ENCODE measurements around the gene C1QL1.
"Not testable (repeated sequence)": the region's sequence is repeated elsewhere in the genome, so short reads cannot be mapped to it uniquely, and the experiment has no call there.

C1QL1 gene

DNA sequence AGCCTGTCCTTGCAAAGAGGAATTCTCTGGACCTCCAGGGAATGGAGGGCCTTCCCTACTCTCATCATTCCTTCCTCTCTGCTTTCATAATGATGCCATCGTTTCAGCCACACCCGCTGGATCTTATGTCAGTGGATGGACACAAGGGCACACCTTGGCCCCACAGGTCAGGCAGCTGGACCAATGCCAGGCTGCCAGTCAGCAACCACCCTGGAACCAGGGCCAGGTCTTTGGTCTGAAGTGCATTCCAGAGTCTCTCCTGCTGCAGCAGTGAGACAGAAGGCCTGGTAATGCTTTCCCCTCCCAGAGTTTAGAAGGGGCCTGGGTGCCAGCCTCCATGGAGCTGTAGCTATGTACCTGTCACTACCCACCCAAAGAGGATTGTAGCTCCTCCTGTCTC lies 7.4 kb downstream of the C1QL1 start:
- no peak for DNase-seq (ENCODE audit: low spot score)

DNA sequence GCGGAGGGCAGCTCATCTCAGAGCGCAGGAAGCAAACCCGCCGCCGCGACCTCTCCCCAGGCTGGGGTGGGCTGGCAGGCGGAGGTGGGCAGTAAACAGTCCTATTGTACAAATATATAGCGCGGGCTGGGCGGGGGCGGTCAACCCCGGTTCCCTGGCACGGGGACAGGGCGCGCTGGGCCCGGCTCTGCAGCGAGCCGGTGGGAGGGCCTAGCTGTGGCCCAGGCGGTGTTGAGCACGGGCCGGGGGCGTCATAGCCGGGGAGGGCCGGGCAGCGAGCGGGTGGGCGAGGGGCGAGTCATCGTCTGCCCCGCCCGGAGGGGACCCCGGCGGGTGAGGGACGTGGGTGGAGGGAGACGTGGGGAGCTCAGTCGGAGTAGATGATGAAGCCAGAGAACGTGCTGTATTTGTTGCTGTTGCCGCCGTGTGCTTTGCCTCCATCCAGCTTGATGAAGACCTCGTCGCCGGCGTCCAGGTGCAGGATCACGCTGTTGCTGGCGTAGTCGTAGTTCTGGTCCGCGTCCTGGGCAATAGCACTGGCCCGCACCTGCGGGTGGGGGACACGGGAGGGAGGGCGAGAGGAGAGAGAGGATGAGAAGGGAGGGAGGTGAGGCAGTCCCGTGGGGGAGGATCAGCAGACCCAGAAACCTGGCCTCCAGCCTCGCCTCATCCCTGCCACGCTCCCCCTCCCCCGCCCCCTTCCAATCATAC lies 8.1 kb downstream of the C1QL1 start:
- DNase-seq (ENCODE audit: low spot score), result no peak

DNA sequence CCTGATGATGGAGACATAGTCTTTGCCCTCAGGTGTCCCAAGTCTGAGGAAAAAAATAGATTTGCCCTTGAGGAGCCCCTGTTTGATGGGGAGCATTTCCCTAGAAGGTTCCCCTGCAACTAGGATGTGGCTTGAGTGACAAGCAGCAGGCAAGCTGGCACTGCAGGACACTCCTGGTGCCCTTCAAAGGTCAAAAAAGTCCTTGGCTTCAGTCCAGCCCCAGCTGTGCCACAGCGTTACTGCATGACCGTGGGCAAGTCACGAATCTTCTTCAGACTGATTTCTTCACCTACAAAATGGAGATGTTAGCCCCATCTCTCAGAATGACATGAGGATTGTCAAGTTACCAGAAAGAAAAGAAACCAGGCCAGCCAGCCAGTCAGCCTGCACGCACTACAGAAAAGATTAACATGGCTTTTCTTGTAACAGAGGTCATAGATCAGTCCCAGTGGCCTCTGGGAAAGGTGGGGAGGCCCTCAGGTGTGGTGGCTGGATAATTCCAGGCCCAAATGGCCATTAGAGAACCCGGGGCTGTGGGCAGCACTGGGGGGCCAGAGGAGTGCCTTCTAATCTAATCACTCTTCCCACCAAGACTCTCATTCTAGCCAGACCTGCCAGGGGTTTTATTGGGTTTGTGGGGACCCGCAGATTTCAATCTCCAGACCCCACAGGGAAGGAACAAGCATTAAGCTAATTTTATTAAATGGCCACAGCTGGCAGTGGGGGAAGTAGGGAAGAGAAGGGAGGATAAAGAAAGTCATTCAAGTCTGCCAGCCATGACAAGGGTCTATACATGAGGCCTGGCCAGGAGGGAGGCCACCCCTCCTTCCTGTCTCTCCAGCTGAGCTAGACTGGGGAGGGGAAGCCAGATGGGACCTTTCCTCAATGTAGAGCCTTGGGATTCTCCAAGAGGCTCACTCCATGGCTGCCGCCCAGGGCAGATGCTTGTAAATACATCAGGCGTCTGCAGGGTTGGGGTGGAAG lies 10.8 kb downstream of the C1QL1 start:
- DNase-seq (ENCODE audit: low spot score), result no peak

DNA sequence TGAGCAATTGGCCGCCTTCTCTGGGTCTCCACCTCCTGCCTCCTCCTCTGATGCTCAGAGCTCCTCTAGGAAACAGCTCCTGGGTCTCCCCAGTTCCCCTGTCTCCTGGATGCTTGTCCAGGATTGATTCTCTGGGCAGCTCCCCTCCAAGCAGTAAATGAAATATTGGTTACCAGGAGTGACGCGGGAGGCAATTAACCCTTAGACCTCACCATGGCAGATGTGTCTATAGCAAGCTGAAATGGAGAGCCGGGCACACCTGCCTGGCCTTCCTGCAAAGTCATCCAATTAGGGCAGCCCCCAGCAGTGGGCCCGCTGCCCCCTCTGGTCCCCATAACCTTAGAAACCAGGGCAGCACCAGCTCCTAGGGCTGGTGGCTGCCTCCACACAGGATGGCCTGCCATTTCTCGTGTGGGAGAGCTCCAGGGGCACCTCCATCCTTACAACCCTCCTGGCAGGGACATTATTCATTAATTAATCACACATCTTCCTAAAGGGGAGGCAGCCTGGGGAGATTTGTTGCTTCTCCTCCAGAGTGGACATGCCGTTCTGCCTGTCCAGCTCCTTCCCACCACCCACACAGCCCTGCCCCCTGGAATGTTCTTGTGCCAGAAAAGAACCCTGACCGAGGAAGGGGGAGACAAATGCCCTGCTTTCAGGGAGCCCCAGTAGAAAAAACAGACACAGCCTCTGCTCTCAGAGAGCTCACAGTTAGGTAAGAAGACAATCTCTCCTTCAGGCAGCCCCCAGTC lies 12.3 kb downstream of the C1QL1 start:
- DNase-seq (ENCODE audit: low spot score), result no peak

DNA sequence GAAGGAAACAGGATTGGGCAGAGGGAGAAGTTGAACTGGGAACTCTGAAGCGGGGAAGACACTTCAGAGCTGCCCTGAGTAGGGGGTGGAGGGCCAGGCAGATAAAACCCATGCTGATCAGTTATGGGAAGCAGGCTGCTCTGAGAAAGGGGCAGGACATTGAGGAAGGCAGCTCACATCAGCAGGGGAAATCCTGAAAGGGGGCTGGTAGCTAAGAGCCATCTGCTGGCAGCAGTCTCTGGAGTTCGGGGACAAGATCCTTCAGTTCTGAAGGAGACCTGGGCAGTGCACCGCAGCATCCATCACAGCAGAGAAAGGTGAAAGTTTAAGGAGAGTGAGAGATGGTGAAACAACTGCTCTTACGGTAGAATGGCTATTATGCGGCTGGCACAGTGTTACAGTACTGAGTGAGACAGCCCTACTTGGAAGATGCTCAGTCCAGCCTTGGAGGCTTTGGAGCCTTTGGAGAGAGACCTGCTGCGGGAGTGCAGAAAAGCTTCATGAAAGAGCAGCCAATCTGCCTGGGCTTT lies 15.1 kb downstream of the C1QL1 start:
- DNase-seq (ENCODE audit: low spot score), result no peak

DNA sequence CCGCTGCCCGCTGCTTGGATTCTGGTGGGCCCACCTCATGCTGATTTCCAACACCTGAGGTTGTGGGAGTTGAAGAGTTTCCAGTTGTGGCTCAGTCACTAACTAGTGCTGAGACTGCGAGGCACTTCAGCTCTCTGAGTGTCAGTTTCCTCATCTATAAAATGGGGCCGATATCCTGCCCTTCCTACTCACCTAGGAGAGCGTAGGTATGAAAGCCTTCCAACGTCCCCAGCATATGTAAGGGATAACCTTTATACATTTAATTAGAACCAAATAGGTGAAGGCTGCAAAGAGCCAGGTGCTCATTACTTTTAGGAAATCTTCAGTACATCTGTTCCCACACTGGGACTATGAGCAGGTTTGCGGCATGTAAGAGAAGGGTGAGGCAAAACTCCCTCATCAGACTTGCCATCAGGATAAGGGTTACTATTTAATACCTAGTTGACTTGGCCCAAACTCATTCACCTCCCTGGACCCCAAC lies 19.7 kb downstream of the C1QL1 start:
- no peak for DNase-seq (ENCODE audit: low spot score)

DNA sequence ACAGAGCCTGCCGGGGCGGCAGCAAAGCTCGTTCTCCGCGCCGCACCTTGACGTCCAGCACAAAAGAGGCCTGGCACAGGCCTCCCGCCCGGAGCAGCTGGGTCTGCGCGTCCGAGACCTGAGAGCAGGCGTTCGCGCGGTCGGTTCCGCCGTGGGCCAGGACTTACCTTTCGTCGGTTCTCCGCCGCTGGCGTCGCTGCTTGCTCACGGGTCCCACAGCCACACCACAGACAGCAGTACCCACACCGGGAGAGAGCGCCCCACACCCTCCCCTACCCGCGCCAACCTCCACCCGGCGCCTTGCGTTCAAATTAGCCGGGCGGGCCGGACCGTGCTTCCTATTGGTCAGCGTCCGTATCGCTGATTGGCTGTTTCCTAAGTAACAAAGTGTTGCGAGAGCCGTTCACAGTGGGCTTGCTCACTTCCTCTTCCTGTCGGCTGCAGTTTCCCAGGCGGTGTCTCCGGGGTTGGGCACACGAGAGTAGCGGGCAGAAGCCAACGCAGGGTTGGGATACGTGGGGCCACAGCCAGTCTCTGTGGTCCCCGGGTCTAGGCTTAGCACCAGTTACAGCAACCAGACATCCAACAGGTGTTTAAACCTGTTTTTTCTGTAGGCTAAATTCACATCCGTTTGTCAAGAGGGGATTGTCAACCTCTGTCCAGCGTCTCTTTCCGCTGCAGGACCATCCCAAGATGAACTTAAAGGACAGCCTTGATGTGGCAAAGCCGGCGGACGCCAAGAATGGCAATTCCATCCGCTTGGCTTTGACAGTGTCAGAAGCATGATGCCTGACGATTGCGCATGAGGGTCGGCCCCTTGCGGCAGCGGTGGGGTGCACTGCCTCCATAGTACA lies 20.4 kb downstream of the C1QL1 start, which contains the start of gene KIF18B:
Gene KIF18B (minus strand): TSS at position 313 of the 854 bp plus-strand sequence. CDS start 11,429 bp downstream, outside the sequence.
- peak; percentile 92 for DNase-seq (ENCODE audit: low spot score)

DNA sequence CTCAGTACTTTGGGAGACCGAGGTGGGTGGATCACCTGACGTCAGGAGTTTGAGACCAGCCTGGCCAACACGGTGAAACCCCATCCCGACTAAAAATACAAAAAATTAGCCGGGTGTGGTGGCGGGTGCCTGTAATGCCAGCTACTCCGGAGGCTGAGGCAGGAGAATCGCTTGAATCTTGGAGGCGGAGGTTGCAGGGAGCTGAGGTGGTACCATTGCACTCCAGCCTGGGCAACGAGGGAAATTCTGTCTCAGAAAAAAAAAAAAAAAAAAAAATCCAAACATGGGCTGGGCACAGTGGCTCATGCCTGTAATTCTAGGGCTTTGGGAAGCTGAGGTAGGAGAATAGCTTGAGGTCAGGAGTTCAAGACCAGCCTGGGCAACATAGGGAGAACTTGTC lies 22.5 kb downstream of the C1QL1 start:
- DNase-seq (ENCODE audit: low spot score), result not testable (repeated sequence)

DNA sequence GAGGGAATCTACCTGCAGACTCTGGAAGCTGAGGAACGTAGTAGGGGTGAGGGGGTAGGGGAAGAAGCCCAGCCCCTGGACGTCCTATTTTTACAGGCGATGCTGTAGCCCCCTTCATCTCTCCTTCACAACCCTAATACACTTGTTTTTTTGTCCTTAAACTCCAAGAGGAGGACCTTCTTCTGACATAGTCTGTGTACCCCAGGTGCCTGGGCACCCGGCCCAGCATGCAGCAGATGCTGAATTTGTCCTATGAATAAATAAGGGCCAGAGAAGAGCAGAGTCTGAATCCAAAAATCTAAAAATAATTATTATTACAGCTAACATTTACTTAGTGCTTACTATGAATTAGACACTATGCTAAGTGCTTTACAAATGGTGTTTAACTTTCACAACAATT lies 25.6 kb downstream of the C1QL1 start:
- no peak for DNase-seq (ENCODE audit: low spot score)

DNA sequence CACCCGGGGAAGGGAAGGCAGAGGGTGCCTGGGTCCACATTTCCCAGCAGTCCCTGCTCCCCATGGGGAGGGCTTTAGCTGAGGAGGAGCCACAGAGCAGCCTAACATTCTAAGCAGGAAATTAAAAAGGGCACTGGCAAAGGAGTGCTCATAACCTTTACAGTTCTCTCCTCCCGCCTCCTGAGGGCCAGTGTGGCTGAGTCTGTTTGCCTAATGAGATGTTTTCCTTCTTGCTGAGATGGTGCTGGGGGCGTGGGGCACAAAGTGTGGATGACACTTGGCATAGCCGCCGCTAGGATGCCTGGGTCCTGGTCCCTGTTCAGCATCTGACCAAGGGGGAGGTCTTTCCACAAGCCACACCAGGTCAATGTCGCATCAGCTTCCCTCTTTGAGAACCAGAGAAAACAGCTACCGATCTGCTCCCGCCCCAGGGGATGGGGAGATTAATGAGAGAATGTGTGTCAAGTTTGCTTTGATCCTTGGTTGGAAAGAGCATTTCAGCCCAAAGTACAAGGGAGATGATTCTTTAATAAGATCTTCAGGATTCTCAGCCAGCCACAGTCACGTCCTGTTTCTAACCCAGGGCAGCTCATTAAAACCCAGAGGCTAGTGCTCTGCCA lies 26.3 kb downstream of the C1QL1 start:
- DNase-seq (ENCODE audit: low spot score), result no peak

DNA sequence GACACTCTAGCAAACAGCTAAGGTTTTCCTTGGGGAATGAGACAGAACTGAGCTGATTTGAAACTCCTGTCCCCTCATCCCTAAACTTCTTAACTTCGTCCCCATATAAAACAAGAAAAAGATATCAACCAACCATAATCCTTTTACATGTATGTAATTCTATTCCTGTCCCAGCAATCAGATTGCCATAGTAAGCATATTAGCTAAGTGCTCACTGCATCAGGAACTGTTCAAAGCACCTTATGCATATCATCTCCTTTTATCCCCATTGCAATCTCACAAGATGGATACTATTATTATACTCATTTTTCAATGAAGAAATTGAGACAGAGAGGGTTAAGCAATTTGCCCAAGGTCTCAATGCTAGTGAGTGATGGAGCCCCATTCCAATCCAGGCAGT lies 27.3 kb downstream of the C1QL1 start:
- no peak for DNase-seq (ENCODE audit: low spot score)

DNA sequence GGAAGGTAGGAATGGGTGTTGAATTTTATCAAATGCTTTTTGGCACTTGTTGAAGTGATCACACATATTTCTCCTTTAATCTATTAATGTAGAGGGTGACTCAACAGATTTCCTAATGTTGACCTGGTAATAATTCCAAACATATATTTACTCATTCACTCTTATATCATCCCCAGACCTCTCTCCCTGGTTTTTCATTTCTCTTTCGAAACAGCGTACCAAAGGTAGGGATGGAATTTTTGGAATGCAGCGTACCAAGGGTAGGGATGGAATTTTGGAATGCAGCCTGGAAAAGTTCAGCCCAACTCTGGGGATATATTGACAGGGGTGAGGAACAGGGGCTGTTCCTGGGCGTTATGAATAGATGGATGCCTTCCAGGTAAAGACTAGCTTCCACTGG lies 27.8 kb downstream of the C1QL1 start:
- DNase-seq (ENCODE audit: low spot score), result no peak

DNA sequence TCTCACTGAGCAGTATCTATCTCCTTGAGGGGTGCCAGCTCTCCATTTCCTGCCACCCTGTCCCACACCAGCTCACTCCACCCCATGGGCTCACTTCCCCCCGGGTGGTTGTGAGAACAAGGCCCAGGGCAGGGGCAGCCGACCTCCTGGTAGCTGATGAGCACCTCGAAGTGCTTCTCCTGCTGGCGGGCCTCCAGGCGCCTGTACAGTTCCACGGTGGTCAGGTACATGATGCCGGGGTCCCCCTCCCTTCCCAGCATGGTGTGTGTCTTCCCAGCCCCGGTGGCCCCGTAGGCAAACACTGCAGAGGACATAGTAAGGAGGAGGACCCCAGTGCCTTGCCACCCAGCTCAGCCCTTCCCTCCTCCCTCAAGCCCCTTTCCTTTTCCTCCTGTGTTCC lies 33.0 kb downstream of the C1QL1 start:
- DNase-seq (ENCODE audit: low spot score), result no peak

DNA sequence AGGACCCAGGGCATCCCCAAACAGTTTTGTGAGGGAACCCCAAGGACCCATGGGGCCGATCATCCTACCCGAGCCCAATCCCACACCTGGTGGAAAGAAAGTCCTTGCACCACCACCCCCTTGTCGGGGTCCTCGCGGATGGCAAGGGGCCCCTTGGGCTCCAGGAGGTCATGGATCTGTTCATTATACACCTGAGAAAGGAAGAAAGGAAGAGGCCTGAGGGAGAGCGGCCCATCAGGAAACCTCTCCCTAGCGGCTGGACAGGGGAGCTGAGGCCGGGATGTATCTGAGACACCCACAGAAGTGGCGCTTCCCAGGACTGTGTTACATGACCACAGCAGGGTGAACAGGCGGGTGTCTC lies 33.4 kb downstream of the C1QL1 start:
- DNase-seq (ENCODE audit: low spot score), result no peak

DNA sequence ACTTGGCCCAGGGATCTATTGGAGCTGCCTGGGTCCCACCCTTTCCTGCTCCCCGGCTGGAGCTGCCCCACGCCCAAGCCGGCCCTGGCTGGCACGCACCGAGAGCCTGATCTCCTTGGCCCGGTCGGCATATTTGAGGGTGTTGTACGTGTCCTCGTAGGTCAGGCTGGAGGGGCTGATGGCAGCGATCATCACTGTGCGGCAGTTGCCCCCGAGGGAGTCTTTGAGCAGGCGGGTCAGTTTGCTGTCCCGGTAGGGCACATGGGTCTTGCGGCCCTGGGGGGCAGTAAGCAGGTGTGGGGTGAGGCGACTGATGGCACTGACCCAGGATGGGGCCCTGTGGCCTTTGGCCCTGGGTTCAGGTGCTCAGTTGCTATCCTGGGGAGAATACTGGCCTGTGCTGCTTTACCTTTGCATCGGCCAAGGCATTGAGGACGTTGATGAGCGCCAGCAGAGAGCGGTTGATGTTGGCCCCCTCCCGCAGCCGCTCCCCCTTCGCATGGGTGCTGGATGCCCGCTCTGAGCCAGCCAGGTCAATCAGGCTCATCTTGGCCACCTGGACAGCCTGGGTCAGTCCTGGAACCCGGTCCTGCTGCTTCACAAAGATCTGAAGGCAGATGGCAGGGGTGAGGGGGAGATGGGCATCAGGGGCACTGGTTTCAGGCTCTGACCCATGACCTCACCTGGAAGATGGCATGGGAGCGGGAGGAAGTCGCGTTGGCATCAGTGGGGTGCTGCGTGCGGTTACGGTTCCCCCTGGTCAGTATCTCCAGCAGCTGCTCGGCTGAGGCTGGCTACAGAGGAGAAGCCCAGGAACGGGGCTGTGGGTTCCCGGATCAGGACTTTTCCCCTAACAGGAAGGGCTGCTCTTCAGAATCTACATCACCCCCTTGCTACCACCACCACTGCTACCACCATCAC lies 34.0 kb downstream of the C1QL1 start:
- no peak for DNase-seq (ENCODE audit: low spot score)

DNA sequence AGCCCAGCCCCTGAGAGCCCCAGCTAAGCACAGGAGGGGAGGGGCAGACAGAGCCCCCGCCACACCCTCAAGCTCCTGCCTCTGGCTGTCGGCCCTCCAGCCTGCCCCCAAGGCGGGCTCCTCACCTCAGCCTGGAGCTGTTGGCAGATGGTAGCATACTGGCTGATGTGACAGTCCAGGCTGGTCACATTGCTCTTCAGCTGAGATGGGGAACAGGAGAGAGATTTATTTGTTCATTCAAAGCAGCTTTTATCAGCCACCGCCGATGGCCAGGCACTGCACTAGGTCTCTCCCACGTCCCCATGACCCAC lies 35.4 kb downstream of the C1QL1 start:
- DNase-seq (ENCODE audit: low spot score), result no peak

DNA sequence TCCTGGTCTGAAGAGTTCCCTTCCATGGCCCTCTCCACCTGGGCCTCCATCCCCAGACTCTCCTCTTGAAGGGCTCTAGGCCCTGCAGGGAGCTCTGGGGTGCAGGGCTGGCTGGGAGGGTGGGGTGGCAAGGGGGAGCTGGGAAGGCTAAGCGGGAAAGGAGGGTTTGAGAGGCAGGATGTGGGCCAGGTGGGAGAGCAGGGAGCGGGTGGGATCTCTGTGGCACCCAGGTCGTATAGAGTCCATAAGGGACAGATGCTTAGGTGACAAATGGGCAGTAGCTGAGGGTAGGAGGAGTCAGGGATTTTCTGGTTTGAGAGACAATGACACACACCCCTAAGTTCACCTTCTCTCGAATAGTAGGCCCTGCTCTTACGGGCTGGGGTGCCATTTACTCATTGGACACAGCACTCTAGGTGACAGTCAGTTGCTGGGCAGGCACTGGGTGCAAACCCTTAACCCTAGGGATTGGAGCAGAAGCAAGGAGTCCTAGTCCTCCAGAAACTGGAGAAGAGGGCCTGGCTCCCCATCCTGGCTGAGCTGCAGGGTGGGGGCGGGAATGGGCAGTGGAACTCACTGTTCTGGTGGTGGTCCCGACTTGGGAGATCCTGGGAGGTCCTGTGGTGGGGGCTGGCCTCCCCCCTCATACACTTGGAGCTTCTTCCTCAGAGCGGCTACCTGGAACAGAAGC lies 35.9 kb downstream of the C1QL1 start:
- DNase-seq (ENCODE audit: low spot score), result no peak

DNA sequence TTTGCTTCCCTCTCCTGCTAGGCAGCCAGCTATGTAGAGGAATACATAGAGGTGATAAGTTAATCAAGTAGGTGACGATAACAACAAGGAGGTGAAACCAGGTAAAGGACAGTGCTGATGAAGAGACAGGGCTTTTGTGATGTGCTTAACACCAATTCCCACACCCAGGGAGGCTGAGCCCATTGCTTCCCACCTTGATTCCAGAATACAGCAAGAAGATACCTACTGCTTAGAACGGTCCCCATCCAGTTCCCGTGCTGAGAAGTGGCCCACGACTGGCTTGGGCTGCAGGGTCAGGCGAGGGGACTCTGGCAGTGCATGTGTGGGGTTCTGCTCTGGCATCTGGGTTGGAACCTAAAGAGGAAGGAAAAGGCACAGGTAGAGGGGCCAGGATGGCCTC lies 36.7 kb downstream of the C1QL1 start:
- DNase-seq (ENCODE audit: low spot score), result no peak

DNA sequence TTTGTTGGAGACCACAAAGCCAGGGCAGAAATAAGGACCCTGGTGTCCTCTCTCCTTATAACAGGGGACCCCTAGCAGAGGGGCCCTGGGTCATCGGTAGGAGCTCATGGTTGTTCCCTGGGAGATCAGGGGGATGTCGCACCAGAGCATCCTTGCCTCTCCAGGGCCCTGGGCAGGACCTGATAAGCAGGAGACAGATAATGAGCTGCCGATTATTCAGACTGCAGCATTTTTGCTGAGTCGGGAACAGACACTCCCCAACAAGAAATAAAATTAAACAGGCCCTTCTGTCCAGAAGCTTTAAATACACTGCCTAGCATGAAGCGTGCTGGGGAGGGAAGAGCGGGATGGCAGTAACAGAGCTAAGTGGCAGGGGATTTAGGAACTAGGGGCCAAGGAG lies 37.4 kb downstream of the C1QL1 start:
- no peak for DNase-seq (ENCODE audit: low spot score)
